WTC11 (cell line): ENCODE data around the gene MESD. TPM values are rescaled to one million over a fixed set of nuclear protein-coding genes. Genes with fewer than 3 reads are reported as not detected.
A peak's percentile ranks its signal among the peaks of the same experiment; 100 is the strongest.

Experiments used
- ATAC-seq: fragments of 200-7000 bp; cut with Tn5 transposase; 2 replicates; pipeline ENCODE4 v1.10.0; 2021; ENCODE audit warnings: mild to moderate bottlenecking, moderate library complexity
- CTCF ChIA-PET: fragments of 300-600 bp; sonication (Branson Sonifier 250); formaldehyde crosslinking; loops from one replicate; lab custom pipeline; 2021; ENCODE audit warnings: antibody characterized with exemption; lab: Charles Lee
- POLR2A ChIA-PET: fragments of 350-600 bp; sonication (Branson Sonifier 250); formaldehyde crosslinking; loops from one replicate; lab custom pipeline; 2021; ENCODE audit warnings: antibody characterized with exemption; lab: Charles Lee
- DNase-seq: peaks from one replicate; pipeline ENCODE4 v3.0.0; 2021; ENCODE audit warnings: low spot score
- H3K27ac Mint-ChIP-seq: 2 replicates; pipeline ENCODE4 v1.8.0; 2021; ENCODE audit warnings: mixed read lengths
- H3K27me3 Mint-ChIP-seq: 2 replicates; pipeline ENCODE4 v1.8.0; 2021; ENCODE audit warnings: low read depth, mild to moderate bottlenecking, moderate library complexity, mixed read lengths
- H3K36me3 Mint-ChIP-seq: 2 replicates; pipeline ENCODE4 v1.8.0; 2021; ENCODE audit warnings: mixed read lengths
- H3K4me1 Mint-ChIP-seq: 2 replicates; pipeline ENCODE4 v1.8.0; 2022; ENCODE audit warnings: mixed read lengths
- H3K4me3 Mint-ChIP-seq: 2 replicates; pipeline ENCODE4 v1.8.0; 2021; ENCODE audit warnings: mild to moderate bottlenecking, moderate library complexity, mixed read lengths
- H3K9me3 Mint-ChIP-seq: 2 replicates; pipeline ENCODE4 v1.8.0; 2021; ENCODE audit warnings: mixed read lengths
- ARID4B ChIP-seq: sonication (generic); formaldehyde crosslinking; IDR thresholded peaks from 2 replicates; pipeline ENCODE4 v1.8.0; 2023; ENCODE audit warnings: missing genetic modification reagents, mild to moderate bottlenecking, borderline replicate concordance
- CDX4 ChIP-seq: fragments of 250-450 bp; sonication (Bioruptor Pico); IDR thresholded peaks from 2 replicates; pipeline ENCODE4 v1.9.0; 2021; ENCODE audit warnings: moderate library complexity, mild to moderate bottlenecking, inconsistent platforms, borderline replicate concordance
- E2F4 ChIP-seq: sonication (generic); formaldehyde crosslinking; IDR thresholded peaks from 2 replicates; pipeline ENCODE4 v1.8.1; 2022; ENCODE audit warnings: low read depth, mild to moderate bottlenecking, moderate library complexity, missing genetic modification reagents, borderline replicate concordance
- ELF4 ChIP-seq: sonication (generic); formaldehyde crosslinking; IDR thresholded peaks from 2 replicates; pipeline ENCODE4 v1.8.1; 2022; ENCODE audit warnings: low read depth, mild to moderate bottlenecking, moderate library complexity, missing genetic modification reagents
- FOXJ3 ChIP-seq: sonication (generic); formaldehyde crosslinking; IDR thresholded peaks from 2 replicates; pipeline ENCODE4 v1.9.0; 2021; ENCODE audit warnings: missing genetic modification reagents, mild to moderate bottlenecking, borderline replicate concordance
- GABPB1 ChIP-seq: sonication (generic); formaldehyde crosslinking; IDR thresholded peaks from 2 replicates; pipeline ENCODE4 v1.8.1; 2023; ENCODE audit warnings: mild to moderate bottlenecking, missing genetic modification reagents
- IRF2 ChIP-seq: sonication (generic); formaldehyde crosslinking; IDR thresholded peaks from 2 replicates; pipeline ENCODE4 v1.8.0; 2022; ENCODE audit warnings: low read depth, missing genetic modification reagents, borderline replicate concordance
- NFATC4 ChIP-seq: fragments of 250-450 bp; sonication (Bioruptor Pico); IDR thresholded peaks from 2 replicates; pipeline ENCODE4 v1.9.0; 2021; ENCODE audit warnings: mild to moderate bottlenecking
- NFE2L1 ChIP-seq: sonication (generic); formaldehyde crosslinking; IDR thresholded peaks from 2 replicates; pipeline ENCODE4 v1.8.1; 2023; ENCODE audit warnings: missing genetic modification reagents
- NFYB ChIP-seq: sonication (generic); formaldehyde crosslinking; conservative IDR thresholded peaks from 2 replicates; pipeline ENCODE4 v1.8.0; 2022; ENCODE audit warnings: low read depth, missing genetic modification reagents
- SOX15 ChIP-seq: fragments of 250-450 bp; sonication (Bioruptor Pico); IDR thresholded peaks from 2 replicates; pipeline ENCODE4 v1.9.0; 2021; ENCODE audit warnings: mild to moderate bottlenecking
- SP1 ChIP-seq: sonication (generic); formaldehyde crosslinking; conservative IDR thresholded peaks from 2 replicates; pipeline ENCODE4 v1.8.1; 2022; ENCODE audit warnings: missing genetic modification reagents
- STAT6 ChIP-seq: sonication (generic); formaldehyde crosslinking; conservative IDR thresholded peaks from 2 replicates; pipeline ENCODE4 v1.8.1; 2023; ENCODE audit warnings: mild to moderate bottlenecking, low read depth, missing genetic modification reagents, moderate library complexity
- TCF7 ChIP-seq: sonication (generic); formaldehyde crosslinking; IDR thresholded peaks from 2 replicates; pipeline ENCODE4 v1.8.0; 2022; ENCODE audit warnings: mild to moderate bottlenecking, low read depth, missing genetic modification reagents, moderate library complexity
- ZNF121 ChIP-seq: sonication (generic); formaldehyde crosslinking; IDR thresholded peaks from 2 replicates; pipeline ENCODE4 v1.8.0; 2023; ENCODE audit warnings: missing genetic modification reagents
- ZNF219 ChIP-seq: sonication (generic); formaldehyde crosslinking; IDR thresholded peaks from 2 replicates; pipeline ENCODE4 v1.8.0; 2023; ENCODE audit warnings: missing genetic modification reagents, mild to moderate bottlenecking, borderline replicate concordance
- ZNF232 ChIP-seq: sonication (generic); formaldehyde crosslinking; IDR thresholded peaks from 2 replicates; pipeline ENCODE4 v1.8.0; 2022; ENCODE audit warnings: mild to moderate bottlenecking, missing genetic modification reagents
- ZNF263 ChIP-seq: sonication (generic); formaldehyde crosslinking; IDR thresholded peaks from 2 replicates; pipeline ENCODE4 v1.8.1; 2022; ENCODE audit warnings: low read depth, mild to moderate bottlenecking, moderate library complexity, missing genetic modification reagents
- ZNF512 ChIP-seq: sonication (generic); formaldehyde crosslinking; IDR thresholded peaks from 2 replicates; pipeline ENCODE4 v1.8.1; 2022; ENCODE audit warnings: missing genetic modification reagents, borderline replicate concordance
- ZNF532 ChIP-seq: fragments of 250-450 bp; sonication (Bioruptor Pico); IDR thresholded peaks from 2 replicates; pipeline ENCODE4 v1.9.0; 2021; ENCODE audit warnings: mild to moderate bottlenecking, borderline replicate concordance
- ZNF671 ChIP-seq: fragments of 250-450 bp; sonication (Bioruptor Pico); IDR thresholded peaks from 2 replicates; pipeline ENCODE4 v1.8.0; 2021; ENCODE audit warnings: mild to moderate bottlenecking
- total RNA-seq: library from RNA; stranded (reverse); gene quantifications from 3 replicates; pipeline ENCODE4 v1.2.3, GENCODE V29; 2021

MESD gene
- total RNA-seq, 1 experiment from 2014 or later: 28.3 TPM

GRCh38 chr15:80906159-80906766 is 83.4 kb downstream of the MESD start:
- H3K27me3 Mint-ChIP-seq: no peaks in the 10 kb centered on the region
- ChIA-PET CTCF (no interaction called here), POLR2A (no interaction called here)
- H3K4me1 Mint-ChIP-seq: peaks cover 24% of the 10 kb centered on the region
- H3K27ac Mint-ChIP-seq: no peak overlapping the region
- no peak overlapping the region for H3K4me3 Mint-ChIP-seq
- DNase-seq: no peak
- no peak for ATAC-seq
- H3K9me3 Mint-ChIP-seq: no peaks in the 10 kb centered on the region
- TF ChIP-seq ARID4B (CRISPR knock-in tag): no peak
- TF ChIP-seq NFE2L1 (CRISPR knock-in tag): no peak
- TF ChIP-seq ZNF219: no peak
- TF ChIP-seq SOX15 (CRISPR knock-in tag): no peak
- no peak for TF ChIP-seq STAT6
- TF ChIP-seq IRF2: no peak
- TF ChIP-seq FOXJ3 (CRISPR knock-in tag): no peak
- no peak for TF ChIP-seq TCF7 (CRISPR knock-in tag)
- TF ChIP-seq ZNF232 (CRISPR knock-in tag): no peak
- no peak for TF ChIP-seq ZNF263 (CRISPR knock-in tag)
- no peak for TF ChIP-seq SP1
- TF ChIP-seq ELF4: no peak
- no peak for TF ChIP-seq ZNF671 (CRISPR knock-in tag)
- TF ChIP-seq ZNF512 (CRISPR knock-in tag): no peak
- no peak for TF ChIP-seq ZNF121 (CRISPR knock-in tag)
- TF ChIP-seq CDX4 (CRISPR knock-in tag): no peak
- peaks cover 13% of the 10 kb centered on the region; the same call in 1 of the 2 replicates for H3K36me3 Mint-ChIP-seq

GRCh38 chr15:80904998-80905397 is 84.6 kb downstream of the MESD start:
- Mint-ChIP-seq H3K4me1 (peaks cover 24% of the 10 kb centered on the region), H3K27me3 (no peaks in the 10 kb centered on the region), H3K36me3 (peaks cover 13% of the 10 kb centered on the region; the same call in 1 of the 2 replicates), H3K9me3 (no peaks in the 10 kb centered on the region), H3K4me3 (no peak overlapping the region), H3K27ac (no peak overlapping the region)
- ATAC-seq (peak; percentile 68), DNase-seq (no peak)
- POLR2A ChIA-PET: no interaction called here
- CTCF ChIA-PET: interaction anchor here (0.8 kb wide), 1 partner anchor 126 kb away, joined by 3 read pairs; the partner anchor contains the start of gene CEMIP
- TF ChIP-seq E2F4 (CRISPR knock-in tag): no peak
- no peak for TF ChIP-seq SOX15 (CRISPR knock-in tag)
- no peak for TF ChIP-seq GABPB1 (CRISPR knock-in tag)
- TF ChIP-seq FOXJ3 (CRISPR knock-in tag): no peak
- no peak for TF ChIP-seq NFATC4 (CRISPR knock-in tag)
- TF ChIP-seq NFYB (CRISPR knock-in tag): no peak
- TF ChIP-seq ZNF532 (CRISPR knock-in tag): no peak
- TF ChIP-seq NFE2L1 (CRISPR knock-in tag): no peak
